Small intestine (tissue), 16 donors: ENCODE measurements around the gene WNT1. TPM values are rescaled to one million over a fixed set of nuclear protein-coding genes. Genes with fewer than 3 reads are reported as not detected.

Source experiments
- DNase-seq, 2 donors: peaks; one replicate each; pipeline versions ENCODE4 v3.0.0 to v3.0.0-alpha.2; 2013
- FAIRE-seq: peaks from 2 replicates; lab custom pipeline; 2012; peaks lifted over from hg19 to GRCh38; lab: Jason Lieb, UNC
- H3K27ac ChIP-seq, 3 donors: one replicate each; pipeline ENCODE4 v1.5.1; 2013; ENCODE audit warnings: low read length in 2 of 3, mild to moderate bottlenecking in 2 of 3, control low read depth in 1 of 3, inconsistent platforms in 1 of 3, low read depth in 1 of 3, moderate library complexity in 1 of 3
- H3K27me3 ChIP-seq, 3 donors: one replicate each; pipeline ENCODE4 v1.6.1; 2013; ENCODE audit warnings: low read length in 3 of 3, inconsistent platforms in 1 of 3; ENCODE audit not compliant: control insufficient read depth in 3 of 3, insufficient read depth in 3 of 3
- H3K36me3 ChIP-seq, 3 donors: one replicate each; pipeline ENCODE4 v1.6.1; 2013; ENCODE audit warnings: low read length in 3 of 3, inconsistent platforms in 1 of 3, low read depth in 1 of 3, mild to moderate bottlenecking in 1 of 3, moderate library complexity in 1 of 3; ENCODE audit not compliant: control insufficient read depth in 3 of 3, insufficient read depth in 2 of 3
- H3K4me1 ChIP-seq, 3 donors: one replicate each; pipeline ENCODE4 v1.6.1; 2013; ENCODE audit warnings: low read length in 2 of 3, inconsistent platforms in 1 of 3, low read depth in 1 of 3, mild to moderate bottlenecking in 1 of 3, moderate library complexity in 1 of 3; ENCODE audit not compliant: control insufficient read depth in 3 of 3, insufficient read depth in 2 of 3
- H3K4me3 ChIP-seq, 3 donors: one replicate each; pipeline ENCODE4 v1.5.1; 2013; ENCODE audit warnings: low read length in 3 of 3, control low read depth in 1 of 3, inconsistent platforms in 1 of 3, low read depth in 1 of 3, mild to moderate bottlenecking in 1 of 3, moderate library complexity in 1 of 3
- H3K9me3 ChIP-seq, 2 donors: one replicate each; pipeline ENCODE4 v1.6.1; 2013; ENCODE audit warnings: low read depth in 1 of 2, low read length in 1 of 2; ENCODE audit not compliant: control insufficient read depth in 2 of 2, insufficient read depth in 1 of 2
- WGBS, 3 donors: extraction: QIAGEN DNeasy Blood & Tissue Kit; methylation state at CpG; one replicate each; pipeline ENCODE4 v1.1.7; 2013; 5-methylcytosine and 5-hydroxymethylcytosine counted together
- long read RNA-seq, 10 donors: transcript quantifications; one replicate each; lab custom pipeline, GENCODE V29; 2026
- polyA plus RNA-seq, 4 donors: library from polyadenylated mRNA; stranded (reverse) in 3 of 4; unstranded in 1 of 4; fragments of 200-250 nt in 3 of 4; fragments of 120-200 nt in 1 of 4; gene quantifications; one replicate each; pipeline versions ENCODE4 v1.2.1 to v1.2.3, GENCODE V29; 2013
- donor health status: healthy with polysubstance abuse.
- donor health status: control.
- donor health status: control.
- donor health status: Bipolar disorder and iron deficiency.
- donor health status: healthy.

WNT1 gene
- polyA plus RNA-seq, result under 1 TPM in 1 of 4 donors, not detected in 3; 0.07 TPM
- long read RNA-seq, donor 1, result 0 reads
- long read RNA-seq, donor 2, result 0 reads
- long read RNA-seq, donor 3, result 0 reads
- long read RNA-seq, donor 4, result 0 reads
- long read RNA-seq, donor 5, result 0 reads
- long read RNA-seq, donor 6, result 0 reads
- long read RNA-seq, donor 7, result 0 reads
- long read RNA-seq, donor 8, result 0 reads
- long read RNA-seq, donor 9, result 0 reads
- long read RNA-seq, donor 10, result 0 reads

DNA sequence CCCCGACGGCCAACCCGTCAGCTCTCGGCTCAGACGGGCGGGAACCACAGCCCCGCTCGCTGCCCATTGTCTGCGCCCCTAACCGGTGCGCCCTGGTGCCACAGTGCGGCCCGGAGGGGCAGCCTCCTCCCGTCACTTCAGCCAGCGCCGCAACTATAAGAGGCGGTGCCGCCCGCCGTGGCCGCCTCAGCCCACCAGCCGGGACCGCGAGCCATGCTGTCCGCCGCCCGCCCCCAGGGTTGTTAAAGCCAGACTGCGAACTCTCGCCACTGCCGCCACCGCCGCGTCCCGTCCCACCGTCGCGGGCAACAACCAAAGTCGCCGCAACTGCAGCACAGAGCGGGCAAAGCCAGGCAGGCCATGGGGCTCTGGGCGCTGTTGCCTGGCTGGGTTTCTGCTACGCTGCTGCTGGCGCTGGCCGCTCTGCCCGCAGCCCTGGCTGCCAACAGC, at the start of gene WNT1:
TSS of gene WNT1 (plus strand) at position 32 of the 450 bp plus-strand sequence. CDS start at position 361, 329 bp downstream.
- FAIRE-seq (no peak), DNase-seq (no peak)
- Histone ChIP-seq H3K27me3 (peaks cover 0 to 97% (median 20%) of the 10 kb centered on the region in 3 donors), H3K27ac (no peak within 1 kb of the TSS), H3K4me1 (peaks cover 0 to 40% (median 4%) of the 10 kb centered on the region in 3 donors), H3K9me3 (peaks cover 0 to 8% of the 10 kb centered on the region in 2 donors), H3K4me3 (peak within 1 kb of the TSS in 1 of 3 donors; percentile 46), H3K36me3 (no peaks in the 10 kb centered on the region)
- 0 to 2% (median 2%) methylated on average over 34 to 45 of the region's 45 CpGs for WGBS, 3 donors

DNA sequence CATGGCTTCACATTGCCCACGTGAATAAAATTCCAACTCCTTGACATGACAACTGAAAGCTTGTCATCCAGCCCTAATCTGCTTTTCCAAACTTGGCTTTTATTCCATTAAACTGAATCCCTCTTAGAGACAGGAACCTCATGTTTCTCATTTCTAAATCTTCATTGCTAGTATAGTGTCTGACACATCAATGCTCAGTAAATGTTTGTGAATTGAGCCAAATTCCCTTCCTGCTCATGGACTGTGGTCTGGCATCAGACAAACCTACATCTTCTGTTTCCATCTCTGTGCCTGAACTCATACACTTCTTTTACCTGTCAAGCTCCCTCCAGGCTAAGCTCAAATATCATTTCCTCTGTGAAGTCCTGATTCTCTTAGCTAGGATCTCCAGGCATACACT, 48.6 kb upstream of the WNT1 start:
- Histone ChIP-seq H3K36me3 (peaks cover 0 to 37% (median 3%) of the 10 kb centered on the region in 3 donors), H3K9me3 (no peaks in the 10 kb centered on the region)
- no peak for FAIRE-seq

GRCh38 chr12:48930475-48930874, 47.6 kb upstream of the WNT1 start:
- WGBS, 3 donors, result 85 to 92% (median 86%) methylated on average over 4 of the region's 4 CpGs
- peaks cover 0 to 4% (median 0%) of the 10 kb centered on the region in 3 donors for H3K4me1 ChIP-seq
- FAIRE-seq (no peak), DNase-seq (no peak)
- H3K4me3 ChIP-seq, result no peak overlapping the region
- no peaks in the 10 kb centered on the region for H3K27me3 ChIP-seq
- peaks cover 0 to 42% (median 3%) of the 10 kb centered on the region in 3 donors for H3K36me3 ChIP-seq
- H3K27ac ChIP-seq, result no peak overlapping the region
- H3K9me3 ChIP-seq, result no peaks in the 10 kb centered on the region

More for the DNA sequence above, 48.6 kb upstream of the WNT1 start:
- 76 to 84% (median 79%) methylated on average over 1 of the region's 1 CpG for WGBS, 3 donors
- DNase-seq, result no peak
- H3K4me1 ChIP-seq, result peaks cover 0 to 5% (median 0%) of the 10 kb centered on the region in 3 donors
- H3K27me3 ChIP-seq, result no peaks in the 10 kb centered on the region
- no peak overlapping the region for H3K27ac ChIP-seq
- H3K4me3 ChIP-seq, result no peak overlapping the region

- H3K4me1 ChIP-seq, result no peaks in the 10 kb centered on the region
- H3K36me3 ChIP-seq, result peaks cover 0 to 63% (median 2%) of the 10 kb centered on the region in 3 donors
- no peaks in the 10 kb centered on the region for H3K9me3 ChIP-seq
- DNase-seq (peak in 1 of 2 donors; percentile 22), FAIRE-seq (no peak)
- 39 to 93% (median 79%) methylated on average over 2 of the region's 2 CpGs for WGBS, 3 donors
- no peaks in the 10 kb centered on the region for H3K27me3 ChIP-seq
- no peak overlapping the region for H3K4me3 ChIP-seq
- H3K27ac ChIP-seq, result peak overlapping the region in 1 of 3 donors; percentile 59
These were observed 45.2 kb upstream of the WNT1 start for GRCh38 chr12:48932878-48933277.

DNA sequence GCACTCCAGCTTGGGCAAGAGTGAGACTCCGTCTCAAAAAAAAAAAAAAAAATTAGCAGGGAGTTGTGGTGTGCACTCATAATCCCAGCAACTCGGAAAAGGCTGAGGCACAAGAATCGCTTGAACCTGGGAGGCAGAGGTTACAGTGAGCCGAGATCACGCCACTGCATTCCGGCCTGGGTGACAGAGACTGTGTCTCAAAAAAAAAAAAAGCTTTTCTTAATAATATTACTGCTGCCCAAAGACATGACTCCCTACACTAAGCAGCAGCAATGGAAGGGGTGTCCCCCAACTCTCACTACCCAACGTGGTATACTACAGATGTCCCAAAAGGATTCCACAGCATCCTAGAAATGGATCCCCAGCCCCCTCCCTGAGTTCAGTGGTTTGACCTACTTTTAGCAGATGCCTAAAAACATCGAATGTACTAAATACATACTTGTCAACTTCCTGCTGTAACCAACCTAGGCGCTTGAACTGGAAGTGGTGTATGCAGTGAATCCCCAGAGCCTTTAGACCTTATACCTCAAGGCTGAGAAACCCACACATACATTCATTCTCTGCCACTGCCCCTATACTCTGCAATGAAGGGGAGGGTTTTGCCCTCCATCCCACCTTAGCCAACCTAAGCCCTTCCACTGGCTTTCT, 44.3 kb upstream of the WNT1 start:
- Histone ChIP-seq H3K27ac (peak overlapping the region in 2 of 3 donors; percentile 41 to 89), H3K27me3 (no peaks in the 10 kb centered on the region), H3K9me3 (no peaks in the 10 kb centered on the region), H3K36me3 (peaks cover 0 to 68% (median 4%) of the 10 kb centered on the region in 3 donors), H3K4me3 (no peak overlapping the region), H3K4me1 (no peaks in the 10 kb centered on the region)
- peak in 1 of 2 donors; percentile 54 for DNase-seq
- no peak for FAIRE-seq
- 78 to 90% (median 80%) methylated on average over 9 of the region's 9 CpGs for WGBS, 3 donors

- Histone ChIP-seq H3K27me3 (no peaks in the 10 kb centered on the region), H3K4me1 (no peaks in the 10 kb centered on the region), H3K9me3 (no peaks in the 10 kb centered on the region), H3K36me3 (peaks cover 0 to 70% (median 5%) of the 10 kb centered on the region in 3 donors), H3K4me3 (no peak overlapping the region), H3K27ac (peak overlapping the region in 2 of 3 donors; percentile 41 to 89)
- FAIRE-seq (no peak), DNase-seq (peak in 1 of 2 donors; percentile 27)
- whole genome bisulfite sequencing, 3 donors, result 93 to 100% (median 98%) methylated on average over 1 of the region's 1 CpG
These were observed 43.8 kb upstream of the WNT1 start for GRCh38 chr12:48934312-48934706.

- H3K9me3 ChIP-seq, result no peaks in the 10 kb centered on the region
- DNase-seq (peak; percentile 60 to 77), FAIRE-seq (no peak)
- H3K36me3 ChIP-seq, result peaks cover 0 to 81% (median 19%) of the 10 kb centered on the region in 3 donors
- H3K4me3 ChIP-seq, result no peak overlapping the region
- no peaks in the 10 kb centered on the region for H3K4me1 ChIP-seq
- no peak overlapping the region for H3K27ac ChIP-seq
- no peaks in the 10 kb centered on the region for H3K27me3 ChIP-seq
These were observed 41.6 kb upstream of the WNT1 start for GRCh38 chr12:48936379-48936979.

DNA sequence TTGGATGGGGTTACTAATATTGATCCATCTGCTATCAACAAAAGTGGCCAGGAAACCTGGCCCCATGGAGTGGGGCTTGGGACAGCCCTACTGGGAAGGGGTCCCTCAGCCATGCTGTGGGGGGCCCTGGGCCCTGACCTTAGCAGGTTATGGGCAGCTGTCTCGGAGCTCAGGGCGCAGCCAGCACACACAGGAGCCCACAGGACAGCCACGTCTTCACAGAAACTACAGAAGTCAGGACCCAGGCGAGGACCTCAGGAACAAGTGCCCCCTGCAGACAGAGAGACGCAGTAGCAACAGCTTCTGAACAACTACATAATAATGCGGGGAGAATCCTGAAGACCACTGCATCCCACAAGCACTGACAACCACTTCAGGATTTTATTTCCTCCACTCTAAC, 41.0 kb upstream of the WNT1 start:
- Histone ChIP-seq H3K36me3 (peaks cover 0 to 80% (median 19%) of the 10 kb centered on the region in 3 donors), H3K4me3 (no peak overlapping the region), H3K9me3 (no peaks in the 10 kb centered on the region), H3K27ac (no peak overlapping the region), H3K27me3 (no peaks in the 10 kb centered on the region), H3K4me1 (no peaks in the 10 kb centered on the region)
- DNase-seq (no peak), FAIRE-seq (no peak)
- WGBS, 3 donors, result 83 to 87% (median 85%) methylated on average over 6 of the region's 6 CpGs
